ENCODE data around the gene TOM1L1.

- TF ChIP-seq POLR2AphosphoS5 (IDR thresholded peaks at IDR 0.05), result no peak
- TF ChIP-seq, protein P1, sequence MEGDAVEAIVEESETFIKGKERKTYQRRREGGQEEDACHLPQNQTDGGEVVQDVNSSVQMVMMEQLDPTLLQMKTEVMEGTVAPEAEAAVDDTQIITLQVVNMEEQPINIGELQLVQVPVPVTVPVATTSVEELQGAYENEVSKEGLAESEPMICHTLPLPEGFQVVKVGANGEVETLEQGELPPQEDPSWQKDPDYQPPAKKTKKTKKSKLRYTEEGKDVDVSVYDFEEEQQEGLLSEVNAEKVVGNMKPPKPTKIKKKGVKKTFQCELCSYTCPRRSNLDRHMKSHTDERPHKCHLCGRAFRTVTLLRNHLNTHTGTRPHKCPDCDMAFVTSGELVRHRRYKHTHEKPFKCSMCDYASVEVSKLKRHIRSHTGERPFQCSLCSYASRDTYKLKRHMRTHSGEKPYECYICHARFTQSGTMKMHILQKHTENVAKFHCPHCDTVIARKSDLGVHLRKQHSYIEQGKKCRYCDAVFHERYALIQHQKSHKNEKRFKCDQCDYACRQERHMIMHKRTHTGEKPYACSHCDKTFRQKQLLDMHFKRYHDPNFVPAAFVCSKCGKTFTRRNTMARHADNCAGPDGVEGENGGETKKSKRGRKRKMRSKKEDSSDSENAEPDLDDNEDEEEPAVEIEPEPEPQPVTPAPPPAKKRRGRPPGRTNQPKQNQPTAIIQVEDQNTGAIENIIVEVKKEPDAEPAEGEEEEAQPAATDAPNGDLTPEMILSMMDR (IDR thresholded peaks at IDR 0.05), result no peak
- no peak for TF ChIP-seq EP300 (IDR thresholded peaks at IDR 0.05)
- no peak for TF ChIP-seq POLR2A (IDR thresholded peaks at IDR 0.05)
These were observed 39.1 kb upstream of the TOM1L1 start for GRCh38 chr17:54861471-54861983.
